Mucosa of rectum (tissue), 2 donors: ENCODE measurements around the gene SOX5.
"Not testable (repeated sequence)": the region's sequence is repeated elsewhere in the genome, so short reads cannot be mapped to it uniquely, and the experiment has no call there.

Source experiments
- H3K27ac ChIP-seq, 2 donors: one replicate each; pipeline ENCODE4 v1.7.0; 2013; ENCODE audit warnings: inconsistent platforms in 2 of 2, low read depth in 2 of 2, low read length in 2 of 2
- H3K27me3 ChIP-seq, 2 donors: one replicate each; pipeline ENCODE4 v1.7.0; 2013; ENCODE audit warnings: low read length in 2 of 2; ENCODE audit not compliant: control insufficient read depth in 2 of 2, insufficient read depth in 2 of 2
- H3K36me3 ChIP-seq, 2 donors: one replicate each; pipeline ENCODE4 v1.7.0; 2013; ENCODE audit warnings: low read length in 2 of 2; ENCODE audit not compliant: control insufficient read depth in 2 of 2, insufficient read depth in 2 of 2
- H3K4me1 ChIP-seq, 2 donors: one replicate each; pipeline ENCODE4 v1.7.0; 2013; ENCODE audit warnings: low read length in 2 of 2, mild to moderate bottlenecking in 1 of 2; ENCODE audit not compliant: control insufficient read depth in 2 of 2, insufficient read depth in 2 of 2
- H3K4me3 ChIP-seq, 2 donors: one replicate each; pipeline ENCODE4 v1.7.0; 2013; ENCODE audit warnings: low read length in 2 of 2
- H3K9ac ChIP-seq, 2 donors: one replicate each; pipeline ENCODE4 v1.7.0; 2013; ENCODE audit warnings: low read length in 2 of 2, low read depth in 1 of 2, mild to moderate bottlenecking in 1 of 2
- H3K9me3 ChIP-seq, 2 donors: one replicate each; pipeline ENCODE4 v1.7.0; 2013; ENCODE audit warnings: low read length in 2 of 2; ENCODE audit not compliant: control insufficient read depth in 2 of 2
- donor health status: healthy.
- donor health status: Normal muscosa, but diverticular disease.

The SOX5 gene

DNA sequence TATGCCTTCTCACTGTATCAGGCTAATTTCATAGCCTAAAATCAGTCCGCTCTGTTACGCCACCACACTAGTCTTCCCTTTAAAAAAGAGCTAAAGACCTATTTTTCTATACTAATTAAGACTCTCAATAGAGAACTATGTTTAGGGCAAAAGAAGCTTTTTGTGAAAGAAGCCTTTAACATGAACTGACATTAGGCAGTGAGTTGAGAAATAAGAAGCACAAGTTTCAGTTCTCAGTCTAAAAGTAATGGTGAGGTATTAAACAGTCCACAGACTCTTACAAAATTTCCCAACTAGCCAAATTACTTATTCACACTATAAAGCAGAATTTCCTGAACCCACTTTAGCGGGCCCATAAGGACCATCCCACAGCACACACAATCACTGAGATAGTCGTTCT, 93.7 kb downstream of the SOX5 start:
- Histone ChIP-seq H3K9ac (no peak overlapping the region), H3K4me1 (no peaks in the 10 kb centered on the region), H3K4me3 (no peak overlapping the region), H3K27ac (no peak overlapping the region), H3K27me3 (no peaks in the 10 kb centered on the region), H3K9me3 (no peaks in the 10 kb centered on the region), H3K36me3 (no peaks in the 10 kb centered on the region)

DNA sequence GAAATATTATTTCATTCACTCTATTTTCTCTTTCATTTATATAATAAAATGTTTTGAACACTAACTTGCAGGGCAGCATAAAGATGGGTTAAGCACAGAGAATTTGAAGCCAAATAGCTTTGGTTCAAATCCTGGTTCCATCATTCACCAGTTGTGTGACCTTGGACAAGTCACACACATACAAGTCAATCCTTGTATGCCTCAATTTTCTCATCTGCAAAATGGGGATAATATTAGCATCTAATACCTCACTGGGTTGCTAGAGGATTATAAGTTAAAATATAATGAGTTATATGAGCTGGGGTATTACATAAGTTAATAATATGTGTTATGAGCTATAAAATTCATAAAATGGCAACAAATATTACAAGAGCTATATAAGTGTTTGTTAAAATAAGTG, 94.9 kb downstream of the SOX5 start:
- Histone ChIP-seq H3K9me3 (no peaks in the 10 kb centered on the region), H3K4me1 (no peaks in the 10 kb centered on the region), H3K36me3 (no peaks in the 10 kb centered on the region), H3K27ac (no peak overlapping the region), H3K4me3 (no peak overlapping the region), H3K27me3 (no peaks in the 10 kb centered on the region), H3K9ac (no peak overlapping the region)

DNA sequence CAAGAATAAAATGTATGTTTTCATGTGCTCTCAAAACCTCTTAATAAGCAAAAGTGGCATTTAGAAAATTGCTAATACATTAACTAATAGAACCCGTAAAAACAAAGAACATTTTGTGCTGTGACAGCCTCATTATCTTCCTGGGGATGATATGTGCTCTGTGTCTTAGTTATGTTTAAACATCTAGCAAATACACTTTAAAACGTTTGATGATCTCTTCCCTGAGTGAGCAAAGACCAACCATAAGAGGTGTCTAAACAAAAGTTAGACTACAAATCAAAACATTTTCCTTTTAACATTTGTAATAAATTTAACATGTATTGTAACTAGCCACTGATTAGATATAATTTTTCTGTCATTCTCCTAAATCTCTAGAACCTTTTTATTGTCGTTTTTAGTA, 95.8 kb downstream of the SOX5 start:
- no peak overlapping the region for H3K9ac ChIP-seq
- H3K9me3 ChIP-seq = no peaks in the 10 kb centered on the region
- no peaks in the 10 kb centered on the region for H3K27me3 ChIP-seq
- H3K36me3 ChIP-seq = no peaks in the 10 kb centered on the region
- H3K27ac ChIP-seq = no peak overlapping the region
- no peak overlapping the region for H3K4me3 ChIP-seq
- H3K4me1 ChIP-seq = no peaks in the 10 kb centered on the region

DNA sequence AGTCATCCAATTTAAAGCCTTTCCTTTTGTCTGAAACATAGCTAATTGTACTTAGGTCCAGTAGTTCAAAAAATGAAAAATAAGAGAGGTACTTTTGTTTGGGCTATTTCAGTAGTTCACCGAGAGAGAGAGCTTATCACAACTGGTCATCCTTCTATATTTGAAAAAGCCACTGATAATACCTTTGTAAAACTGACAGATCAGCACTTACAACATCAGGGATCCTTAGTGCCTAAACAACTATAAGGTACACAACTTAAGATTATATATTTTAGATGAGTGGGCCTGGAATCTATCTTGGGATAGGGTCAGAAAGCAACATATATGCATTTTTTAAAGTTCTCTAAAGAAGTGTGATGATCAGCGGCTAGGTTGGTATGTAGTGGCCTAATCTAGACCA, 97.9 kb downstream of the SOX5 start:
- Histone ChIP-seq H3K27me3 (no peaks in the 10 kb centered on the region), H3K4me3 (no peak overlapping the region), H3K27ac (no peak overlapping the region), H3K9ac (no peak overlapping the region), H3K4me1 (no peaks in the 10 kb centered on the region), H3K9me3 (no peaks in the 10 kb centered on the region), H3K36me3 (no peaks in the 10 kb centered on the region)

DNA sequence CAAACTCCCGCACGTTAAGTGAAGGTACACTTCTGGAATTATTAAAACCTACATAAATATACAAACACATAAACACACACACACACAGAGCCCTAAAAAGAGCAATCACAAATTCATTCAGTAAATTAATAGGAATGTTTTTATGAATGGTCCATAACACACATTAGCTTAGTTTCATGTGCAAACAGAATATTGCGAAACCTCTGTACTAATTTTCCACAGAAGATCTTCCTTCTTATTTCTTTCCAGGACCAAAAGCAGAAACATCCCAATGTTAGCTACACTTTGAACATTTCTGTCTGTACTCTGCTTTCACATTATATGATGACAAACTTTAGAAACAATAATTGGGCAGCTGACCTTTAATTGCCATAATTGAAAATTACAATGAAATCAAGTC, 101.6 kb downstream of the SOX5 start:
- no peaks in the 10 kb centered on the region for H3K36me3 ChIP-seq
- H3K27me3 ChIP-seq = no peaks in the 10 kb centered on the region
- no peak overlapping the region for H3K4me3 ChIP-seq
- H3K27ac ChIP-seq = no peak overlapping the region
- no peaks in the 10 kb centered on the region for H3K4me1 ChIP-seq
- no peak overlapping the region for H3K9ac ChIP-seq
- no peaks in the 10 kb centered on the region for H3K9me3 ChIP-seq

DNA sequence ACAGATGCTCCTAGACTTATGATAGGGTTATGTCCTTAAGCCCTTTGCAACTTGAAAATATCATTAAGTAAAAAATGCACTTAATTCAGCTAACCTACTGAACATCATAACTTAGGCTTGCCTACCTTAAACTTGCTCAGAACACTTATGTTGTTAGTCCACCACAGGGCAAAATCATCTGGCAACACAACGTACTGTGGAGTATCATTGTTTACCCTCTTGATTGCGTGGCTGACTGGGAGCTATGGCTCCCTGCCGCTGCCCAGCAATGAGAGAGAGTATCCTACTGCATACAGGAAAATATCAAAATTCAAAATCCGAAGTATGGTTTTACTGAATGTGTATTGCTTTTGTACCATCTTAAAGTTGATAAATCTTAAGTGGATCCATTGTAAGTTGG, 105.5 kb downstream of the SOX5 start:
- no peaks in the 10 kb centered on the region for H3K4me1 ChIP-seq
- no peaks in the 10 kb centered on the region for H3K9me3 ChIP-seq
- H3K4me3 ChIP-seq = no peak overlapping the region
- H3K27me3 ChIP-seq = no peaks in the 10 kb centered on the region
- no peak overlapping the region for H3K27ac ChIP-seq
- H3K36me3 ChIP-seq = no peaks in the 10 kb centered on the region
- no peak overlapping the region for H3K9ac ChIP-seq

DNA sequence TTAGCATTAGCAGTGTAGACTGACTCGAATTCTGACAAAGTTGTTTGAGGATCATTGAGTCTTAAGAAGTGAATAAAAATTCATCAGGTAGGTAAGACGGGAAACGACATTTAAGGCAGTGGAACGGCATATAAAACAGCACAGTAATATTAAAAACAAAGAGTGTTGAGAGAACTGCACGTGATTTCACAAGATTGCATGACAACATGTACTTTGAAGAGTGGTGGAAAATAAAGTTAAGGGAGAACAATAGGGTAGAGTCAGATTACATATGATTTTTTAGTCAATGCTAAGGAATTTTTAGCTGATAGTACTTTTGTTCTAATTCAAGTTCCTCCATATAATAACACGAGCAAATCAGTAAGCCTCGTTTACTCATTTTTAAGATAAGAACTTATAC, 115.4 kb downstream of the SOX5 start:
- Histone ChIP-seq H3K27ac (no peak overlapping the region), H3K9me3 (no peaks in the 10 kb centered on the region), H3K4me1 (no peaks in the 10 kb centered on the region), H3K36me3 (no peaks in the 10 kb centered on the region), H3K27me3 (no peaks in the 10 kb centered on the region), H3K4me3 (no peak overlapping the region), H3K9ac (no peak overlapping the region)

DNA sequence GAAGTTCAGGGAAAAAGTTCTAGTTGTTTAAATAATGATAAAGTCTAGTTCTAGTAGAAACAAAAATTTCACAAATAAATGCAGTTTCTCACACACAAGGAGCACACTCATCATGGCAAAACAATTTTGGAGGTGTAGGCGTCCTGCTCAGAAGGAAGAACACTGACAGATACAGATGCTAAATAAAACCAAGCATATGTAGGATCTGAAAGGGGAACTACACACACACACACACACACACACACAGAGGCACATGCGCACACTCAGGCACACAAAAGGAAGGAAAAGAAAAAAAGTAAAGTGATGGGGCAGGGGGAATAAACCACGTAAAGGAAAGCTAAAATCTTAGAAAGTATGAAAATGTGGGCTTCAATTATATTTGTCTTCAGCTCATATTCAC, 117.7 kb downstream of the SOX5 start:
- no peaks in the 10 kb centered on the region for H3K4me1 ChIP-seq
- H3K4me3 ChIP-seq = no peak overlapping the region
- no peak overlapping the region for H3K9ac ChIP-seq
- no peak overlapping the region for H3K27ac ChIP-seq
- no peaks in the 10 kb centered on the region for H3K9me3 ChIP-seq
- H3K36me3 ChIP-seq = no peaks in the 10 kb centered on the region
- no peaks in the 10 kb centered on the region for H3K27me3 ChIP-seq

DNA sequence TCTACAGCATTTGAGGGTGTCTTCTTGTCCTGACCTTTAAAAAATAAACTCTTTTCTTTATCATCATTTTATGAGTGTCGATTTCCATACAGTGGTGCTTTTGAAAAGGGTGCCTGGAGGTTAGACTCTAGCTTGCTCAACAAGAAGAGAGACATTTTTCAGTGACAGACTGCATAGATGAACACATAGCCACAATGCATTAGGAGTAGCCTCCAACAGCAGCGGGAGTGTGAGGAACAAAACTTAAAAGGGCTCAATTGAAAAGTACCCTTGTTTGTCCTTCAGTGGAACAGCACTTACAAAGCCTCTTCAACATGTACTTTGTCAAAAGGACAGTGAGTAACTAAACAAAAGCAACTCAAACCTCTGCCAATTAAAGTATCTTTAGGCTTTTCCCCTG, 119.3 kb downstream of the SOX5 start:
- Histone ChIP-seq H3K4me1 (no peaks in the 10 kb centered on the region), H3K9me3 (no peaks in the 10 kb centered on the region), H3K36me3 (no peaks in the 10 kb centered on the region)

DNA sequence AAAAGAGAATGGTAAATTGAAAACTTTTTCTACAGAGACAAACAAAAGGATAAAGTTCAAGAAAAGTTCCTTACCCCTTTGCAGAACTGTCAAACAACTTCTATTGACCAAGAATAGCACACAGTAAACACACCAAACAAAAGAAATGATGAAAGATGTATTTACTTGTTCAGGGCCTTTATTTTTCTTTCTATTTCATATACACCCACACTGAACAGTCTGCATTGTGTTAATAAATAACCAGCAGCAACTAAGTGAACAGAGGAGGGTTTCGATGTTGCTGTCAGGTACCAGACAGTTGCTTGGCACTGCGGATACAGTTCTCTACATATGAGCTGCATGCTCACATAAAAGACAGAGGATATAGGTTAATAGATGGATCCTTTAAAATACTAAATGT, 122.1 kb downstream of the SOX5 start:
- H3K4me3 ChIP-seq = no peak overlapping the region
- no peaks in the 10 kb centered on the region for H3K9me3 ChIP-seq
- H3K9ac ChIP-seq = no peak overlapping the region

More for the DNA sequence above, 119.3 kb downstream of the SOX5 start:
- Histone ChIP-seq H3K27ac (no peak overlapping the region), H3K27me3 (no peaks in the 10 kb centered on the region), H3K9ac (no peak overlapping the region), H3K4me3 (no peak overlapping the region)

DNA sequence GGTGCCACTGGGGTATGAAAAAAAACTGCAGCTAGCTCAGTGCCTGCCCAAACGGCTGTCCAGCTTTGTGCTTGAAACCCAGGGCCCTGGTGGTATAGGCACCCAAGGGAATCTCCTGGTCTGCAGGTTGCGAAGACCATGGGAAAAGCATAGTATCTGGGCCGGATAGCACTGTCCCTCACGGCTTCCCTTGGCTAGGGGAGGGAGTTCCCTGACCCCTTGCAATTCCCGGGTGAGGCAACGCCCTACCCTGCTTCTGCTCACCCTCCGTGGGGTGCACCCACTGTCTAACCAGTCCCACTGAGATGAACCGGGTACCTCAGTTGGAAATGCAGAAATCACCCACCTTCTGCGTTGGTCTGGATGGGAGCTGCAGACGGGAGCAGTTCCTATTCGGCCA, 124.3 kb downstream of the SOX5 start:
- H3K27ac ChIP-seq, H3K27me3 ChIP-seq, H3K4me1 ChIP-seq, H3K36me3 ChIP-seq, H3K9me3 ChIP-seq, H3K9ac ChIP-seq, H3K4me3 ChIP-seq: not testable (repeated sequence)

More for the DNA sequence above, 122.1 kb downstream of the SOX5 start:
- Histone ChIP-seq H3K36me3 (no peaks in the 10 kb centered on the region), H3K4me1 (no peaks in the 10 kb centered on the region), H3K27me3 (no peaks in the 10 kb centered on the region), H3K27ac (no peak overlapping the region)
